22Rv1 (cell line): ENCODE results near the gene MEF2D.

Experiments
- CTCF ChIP-seq: fragments of 450-650 bp; IDR thresholded peaks from 2 replicates; pipeline ENCODE4 v1.5.1; 2017; ENCODE audit warnings: mild to moderate bottlenecking
- ZFX ChIP-seq: fragments of 450-650 bp; IDR thresholded peaks from 2 replicates; pipeline ENCODE4 v1.6.1; 2017; ENCODE audit warnings: antibody characterized with exemption, borderline replicate concordance

GRCh38 chr1:156480016-156480370, 20.6 kb downstream of the MEF2D start:
- TF ChIP-seq CTCF (no peak), ZFX (no peak)
